ENCODE data around the gene RPTOR.

DNA sequence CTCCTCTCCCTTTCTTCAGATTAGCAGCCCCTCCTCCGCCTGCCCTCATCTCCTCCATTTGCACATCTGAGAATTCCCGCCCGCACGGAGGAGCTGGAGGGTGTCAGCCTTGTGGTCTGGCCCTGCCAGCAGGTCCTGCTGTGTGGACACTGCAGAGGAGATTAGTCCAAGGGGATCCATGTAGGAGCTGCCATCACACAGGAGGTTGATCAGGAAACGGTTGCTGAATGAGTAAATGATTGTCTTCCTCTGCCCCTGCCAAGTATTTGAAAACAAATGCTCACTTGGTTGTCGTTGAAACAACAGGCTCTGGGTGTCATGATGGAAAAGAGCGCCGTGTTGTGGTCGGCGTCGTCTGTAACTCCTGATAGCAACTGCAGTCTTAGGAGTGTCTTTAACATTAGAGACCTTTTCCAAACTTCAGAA is 383.2 kb downstream of the RPTOR start:
- TF ChIP-seq GATA2 (IDR thresholded peaks at IDR 0.05; ENCODE audit: low read depth, low read length) (no peak), GATA3 (IDR thresholded peaks at IDR 0.05; ENCODE audit: low read depth, low read length) (no peak)
